Upper lobe of left lung (tissue), 6 donors: ENCODE data around the gene RHEB. TPM values are rescaled to one million over a fixed set of nuclear protein-coding genes. Genes with fewer than 3 reads are reported as not detected.
A peak's percentile ranks its signal among the peaks of the same experiment; 100 is the strongest.

Experiments used
- ATAC-seq, 2 donors: fragments of 200-7000 bp; cut with Tn5 transposase; one replicate each; pipeline ENCODE4 v1.9.1; 2022; ENCODE audit warnings: mild to moderate bottlenecking in 2 of 2, moderate library complexity in 2 of 2; ENCODE audit not compliant: low FRiP score in 2 of 2
- DNase-seq, 2 donors: peaks; one replicate each; pipeline ENCODE4 v3.0.0-alpha.2; 2019 to 2020
- H3K27ac ChIP-seq, 4 donors: fragments of 200-600 bp; sonication (generic); one replicate each; pipeline ENCODE4 v1.5.1; 2016 to 2019
- H3K27me3 ChIP-seq, 4 donors: fragments of 200-600 bp; sonication (generic); one replicate each; pipeline ENCODE4 v1.5.1; 2017 to 2019
- H3K36me3 ChIP-seq, 4 donors: fragments of 200-600 bp; sonication (generic); one replicate each; pipeline ENCODE4 v1.5.1; 2016 to 2019
- H3K4me1 ChIP-seq, 4 donors: fragments of 200-600 bp; sonication (generic); one replicate each; pipeline ENCODE4 v1.5.1; 2018 to 2019
- H3K4me3 ChIP-seq, 4 donors: fragments of 200-600 bp; sonication (generic); one replicate each; pipeline ENCODE4 v1.5.1; 2017 to 2019; ENCODE audit warnings: mild to moderate bottlenecking in 2 of 4, moderate library complexity in 1 of 4
- H3K9me3 ChIP-seq, 4 donors: fragments of 200-600 bp; sonication (generic); one replicate each; pipeline ENCODE4 v1.5.1; 2018 to 2019
- CTCF ChIP-seq, 6 experiments: fragments of 450-650 bp in 4 of 6; fragments of 200-600 bp in 2 of 6; sonication (generic) in 2 of 6; IDR thresholded peaks; one replicate each; pipeline ENCODE4 v1.5.1; 2016 to 2019; ENCODE audit warnings: antibody characterized with exemption in 6 of 6
- EP300 ChIP-seq, 4 donors: sonication (generic); formaldehyde crosslinking; IDR thresholded peaks; one replicate each; pipeline ENCODE4 v1.5.1; 2017; ENCODE audit warnings: antibody characterized with exemption in 4 of 4, control low read depth in 2 of 4
- POLR2A ChIP-seq, 4 donors: fragments of 450-650 bp; IDR thresholded peaks; one replicate each; pipeline ENCODE4 v1.5.1; 2016 to 2017; ENCODE audit warnings: antibody characterized with exemption in 4 of 4, mild to moderate bottlenecking in 2 of 4
- POLR2AphosphoS5 ChIP-seq, 2 donors: sonication (generic); formaldehyde crosslinking; IDR thresholded peaks; one replicate each; pipeline ENCODE4 v1.5.1; 2017; ENCODE audit warnings: antibody characterized with exemption in 2 of 2
- WGBS, 2 donors: methylation state at CpG; one replicate each; pipeline ENCODE4 v1.1.5; 2017 to 2018; 5-methylcytosine and 5-hydroxymethylcytosine counted together
- total RNA-seq, 6 donors: library from RNA; depleted of rRNA in 4 of 6; stranded (reverse); fragments of >200 nt in 4 of 6; gene quantifications; one replicate each; pipeline versions ENCODE4 v1.1.0 to v1.2.1, GENCODE V29; 2016 to 2021
- donor health status: DM: no; HTN: no; CAD: no; lungs with moderate emphysema.
- donor health status: DM: no; HTN: yes; CAD: no; lungs with severe emphysema.

RHEB gene
- total RNA-seq, 6 donors from 2014 or later: 63.0 to 105 (median 93.4) TPM

- no peak for TF ChIP-seq POLR2A (IDR thresholded peaks at IDR 0.05)
- TF ChIP-seq EP300 (IDR thresholded peaks at IDR 0.05): no peak
- TF ChIP-seq POLR2AphosphoS5 (IDR thresholded peaks at IDR 0.05): no peak
- TF ChIP-seq CTCF (IDR thresholded peaks at IDR 0.05): no peak
- Histone ChIP-seq H3K36me3 (no peaks in the 10 kb centered on the region), H3K27me3 (no peaks in the 10 kb centered on the region), H3K9me3 (no peaks in the 10 kb centered on the region), H3K4me3 (no peak overlapping the region), H3K4me1 (peaks cover 24 to 56% (median 39%) of the 10 kb centered on the region in 4 donors), H3K27ac (no peak overlapping the region)
- WGBS, 2 donors: 85 to 94% methylated on average over 4 of the region's 4 CpGs
- DNase-seq: no peak
- no peak for ATAC-seq
These were observed 13.7 kb downstream of the RHEB start for GRCh38 chr7:151505836-151506468.

GRCh38 chr7:151505433-151505832, 14.3 kb downstream of the RHEB start:
- peaks cover 20 to 53% (median 39%) of the 10 kb centered on the region in 4 donors for H3K4me1 ChIP-seq
- DNase-seq (no peak), ATAC-seq (no peak)
- 84 to 87% methylated on average over 2 of the region's 2 CpGs for WGBS, 2 donors
- no peaks in the 10 kb centered on the region for H3K9me3 ChIP-seq
- TF ChIP-seq EP300 (IDR thresholded peaks at IDR 0.05): no peak
- no peak for TF ChIP-seq POLR2A (IDR thresholded peaks at IDR 0.05)
- no peak for TF ChIP-seq CTCF (IDR thresholded peaks at IDR 0.05)
- TF ChIP-seq POLR2AphosphoS5 (IDR thresholded peaks at IDR 0.05): no peak
- H3K27me3 ChIP-seq: no peaks in the 10 kb centered on the region
- H3K4me3 ChIP-seq: no peak overlapping the region
- no peak overlapping the region for H3K27ac ChIP-seq
- no peaks in the 10 kb centered on the region for H3K36me3 ChIP-seq

GRCh38 chr7:151504715-151505326, 14.9 kb downstream of the RHEB start:
- TF ChIP-seq CTCF (IDR thresholded peaks at IDR 0.05): no peak
- TF ChIP-seq EP300 (IDR thresholded peaks at IDR 0.05): no peak
- no peak for TF ChIP-seq POLR2AphosphoS5 (IDR thresholded peaks at IDR 0.05)
- TF ChIP-seq POLR2A (IDR thresholded peaks at IDR 0.05): no peak
- Histone ChIP-seq H3K4me3 (no peak overlapping the region), H3K9me3 (no peaks in the 10 kb centered on the region), H3K27ac (no peak overlapping the region), H3K36me3 (no peaks in the 10 kb centered on the region), H3K4me1 (peaks cover 18 to 47% (median 37%) of the 10 kb centered on the region in 4 donors), H3K27me3 (no peaks in the 10 kb centered on the region)
- ATAC-seq (no peak), DNase-seq (no peak)
- 83 to 87% methylated on average over 4 of the region's 4 CpGs for WGBS, 2 donors

- 65 to 71% methylated on average over 7 of the region's 7 CpGs for WGBS, 2 donors
- peak; percentile 87 to 91 for ATAC-seq
- Histone ChIP-seq H3K4me1 (peaks cover 12 to 40% (median 30%) of the 10 kb centered on the region in 4 donors), H3K36me3 (no peaks in the 10 kb centered on the region), H3K27ac (peak overlapping the region in 1 of 4 donors; percentile 14), H3K27me3 (no peaks in the 10 kb centered on the region), H3K9me3 (no peaks in the 10 kb centered on the region), H3K4me3 (no peak overlapping the region)
- TF ChIP-seq POLR2A (IDR thresholded peaks at IDR 0.05) (no peak), EP300 (IDR thresholded peaks at IDR 0.05) (no peak), CTCF (IDR thresholded peaks at IDR 0.05) (no peak), POLR2AphosphoS5 (IDR thresholded peaks at IDR 0.05) (peak in 1 of 2 donors; percentile 73)
- peak in 1 of 2 donors; percentile 76 for DNase-seq
These were observed 15.6 kb downstream of the RHEB start for GRCh38 chr7:151503902-151504714.
